Measurements from ENCODE around the gene SCAF11.

Gene SCAF11

GRCh38 chr12:45909041-45909713 lies 81.2 kb downstream of the SCAF11 start:
- DNase-seq, result no peak

DNA sequence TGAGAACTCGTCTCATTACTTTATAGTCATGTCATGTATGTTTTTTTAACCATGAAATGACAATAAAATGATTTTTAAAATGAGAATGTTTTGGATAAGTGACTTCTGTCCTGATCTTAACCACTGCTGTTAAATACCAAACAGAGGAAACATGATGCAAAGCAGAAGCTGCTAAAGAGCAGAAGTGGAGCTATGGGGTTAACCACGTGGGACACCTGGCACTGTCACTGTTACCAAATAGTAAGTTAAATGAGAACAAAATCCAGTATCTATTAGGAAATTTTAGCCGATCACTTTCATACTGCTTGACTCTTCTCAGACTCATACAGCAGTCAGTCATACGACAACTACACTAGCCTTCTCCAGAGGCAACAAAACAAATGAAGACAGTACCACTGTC lies 82.4 kb downstream of the SCAF11 start:
- no peak for DNase-seq

GRCh38 chr12:45898094-45898493 lies 92.3 kb downstream of the SCAF11 start:
- DNase-seq, result no peak

GRCh38 chr12:45895961-45896360 lies 94.4 kb downstream of the SCAF11 start:
- no peak for DNase-seq

GRCh38 chr12:45893240-45893639 lies 97.1 kb downstream of the SCAF11 start:
- no peak for DNase-seq

GRCh38 chr12:45890276-45890675 lies 100.1 kb downstream of the SCAF11 start:
- no peak for DNase-seq

DNA sequence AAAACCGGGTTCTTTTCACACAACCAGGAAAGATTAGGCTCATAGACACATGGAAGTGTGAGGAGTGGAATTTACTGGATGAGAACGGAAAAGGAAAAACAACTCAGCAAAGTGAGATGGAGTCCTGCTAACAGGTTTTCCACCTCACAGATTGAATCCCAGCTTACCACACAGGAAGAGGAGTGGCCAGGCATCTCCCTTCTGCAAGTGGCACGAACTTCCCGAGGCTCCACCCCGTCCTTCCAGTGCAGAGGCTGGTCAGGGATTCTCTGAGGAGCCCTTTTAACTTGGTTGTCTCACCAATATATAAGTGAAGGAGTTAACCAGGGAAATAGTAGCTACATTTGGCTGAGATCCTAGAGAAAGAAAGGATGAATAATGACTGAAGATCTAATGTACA lies 102.8 kb downstream of the SCAF11 start:
- DNase-seq, result no peak

DNA sequence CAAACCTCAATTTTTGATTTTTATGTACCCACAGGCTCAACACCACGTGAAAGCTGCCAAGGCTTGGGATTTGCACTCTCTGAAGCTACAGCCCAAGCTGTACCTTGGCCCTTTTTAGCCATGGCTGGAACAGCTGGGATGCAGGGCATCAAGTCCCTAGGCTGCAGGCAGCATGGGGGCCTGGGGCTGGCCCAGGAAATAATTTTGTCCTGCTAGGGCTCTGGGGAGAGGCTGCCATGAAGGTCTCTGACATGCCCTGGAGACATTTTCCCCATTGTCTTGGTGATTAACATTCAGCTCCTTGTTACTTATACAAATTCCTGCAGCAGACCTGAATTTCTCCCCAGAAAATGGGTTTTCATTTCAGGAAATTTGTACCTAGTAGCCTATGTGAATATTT lies 103.7 kb downstream of the SCAF11 start:
- DNase-seq, result no peak

DNA sequence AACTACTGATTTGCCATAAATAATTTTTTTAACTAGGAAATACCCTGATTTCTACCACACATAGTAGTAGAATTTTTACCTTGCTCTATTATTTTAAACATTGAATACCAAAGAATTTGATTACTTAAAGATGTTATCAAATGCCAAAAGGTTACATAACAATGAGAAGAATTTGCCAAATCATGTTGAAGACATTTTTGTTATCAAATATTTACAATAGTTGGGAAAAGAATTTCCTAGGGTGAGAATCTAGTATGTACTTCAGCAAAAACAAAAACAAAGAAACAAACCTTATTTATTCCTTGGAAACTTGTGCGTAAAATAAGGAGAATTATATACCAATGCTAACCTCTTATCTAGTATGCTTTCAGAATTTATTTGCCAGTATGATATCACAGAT lies 107.2 kb downstream of the SCAF11 start:
- DNase-seq, result no peak

- DNase-seq, result no peak
Observed at GRCh38 chr12:45880533-45880932, 109.8 kb downstream of the SCAF11 start.

- no peak for DNase-seq
Observed at GRCh38 chr12:45879363-45879895, 110.9 kb downstream of the SCAF11 start.

- DNase-seq, result no peak
Observed at GRCh38 chr12:45878630-45879255, 111.6 kb downstream of the SCAF11 start.

DNA sequence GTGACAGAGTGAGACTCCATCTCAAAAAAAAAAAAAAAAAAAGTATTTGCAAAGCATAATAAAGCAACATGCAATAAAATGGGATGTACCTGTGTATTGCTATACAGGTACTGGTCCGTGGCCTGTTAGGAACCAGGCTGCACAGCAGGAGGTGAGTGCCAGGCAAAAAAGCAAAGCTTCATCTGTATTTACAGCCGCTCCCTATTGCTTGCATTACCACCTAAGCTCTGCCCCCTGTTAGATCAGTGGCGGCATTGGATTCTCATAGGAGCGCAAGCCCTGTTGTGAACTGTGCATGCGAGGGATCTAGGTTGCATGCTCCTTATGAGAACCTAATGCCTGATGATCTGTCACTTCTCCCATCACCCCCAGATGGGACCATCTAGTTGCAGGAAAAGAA lies 113.3 kb downstream of the SCAF11 start:
- no peak for DNase-seq

- DNase-seq, result no peak
Observed at GRCh38 chr12:45872446-45872845, 117.9 kb downstream of the SCAF11 start.

All from bone marrow (tissue), 2 donors.